CD4-positive, alpha-beta T cell treated with Interleukin-17A for 4 hours (primary cell): ENCODE results near the gene PACRG.

Experiments
- DNase-seq: peaks from one replicate; pipeline ENCODE4 v3.0.0-alpha.2; 2020; ENCODE audit warnings: mixed read lengths

The PACRG gene

DNA sequence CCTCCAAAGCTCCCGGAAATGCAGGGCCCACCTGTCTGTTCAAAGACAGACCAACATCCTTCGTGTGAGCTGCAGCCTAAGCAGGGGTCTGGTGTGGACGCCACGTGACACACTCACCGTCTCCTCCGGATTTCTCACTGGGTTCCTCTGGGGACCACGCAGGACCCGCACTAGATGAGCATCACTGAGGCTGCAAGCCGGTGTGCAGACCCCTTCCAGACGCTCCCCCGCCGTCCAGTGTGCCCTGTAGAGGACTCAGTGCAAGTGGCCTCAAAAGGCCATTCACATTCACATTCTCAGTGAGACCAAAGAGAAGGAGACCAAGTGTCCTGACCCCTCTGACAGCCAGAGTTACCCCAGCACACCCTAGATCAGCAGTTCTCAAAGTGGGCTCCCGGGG, 595.5 kb downstream of the PACRG start:
- no peak for DNase-seq

DNA sequence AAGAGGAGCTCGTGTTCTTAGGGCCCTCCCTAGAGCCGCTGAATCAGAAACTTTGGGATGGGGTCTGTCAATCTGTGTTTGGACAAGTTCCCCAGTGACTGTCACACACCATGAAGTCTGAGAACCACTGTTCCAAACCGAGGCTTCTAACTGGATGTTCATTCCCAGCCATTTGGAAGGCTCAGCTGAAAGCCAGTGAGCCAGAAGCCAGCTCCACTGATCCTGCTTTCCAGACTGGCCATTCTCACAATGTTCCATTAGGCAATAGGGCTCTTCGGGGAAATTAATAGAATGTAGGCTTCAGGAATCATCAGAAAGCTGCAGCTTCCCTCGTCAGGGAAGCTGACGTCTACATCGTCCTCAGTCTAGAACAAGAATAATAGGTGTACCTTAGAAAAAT, 595.9 kb downstream of the PACRG start:
- no peak for DNase-seq

GRCh38 chr6:163324326-163324687, 596.5 kb downstream of the PACRG start:
- DNase-seq = no peak

- no peak for DNase-seq
Observed at GRCh38 chr6:163324688-163325389, 597.1 kb downstream of the PACRG start.

DNA sequence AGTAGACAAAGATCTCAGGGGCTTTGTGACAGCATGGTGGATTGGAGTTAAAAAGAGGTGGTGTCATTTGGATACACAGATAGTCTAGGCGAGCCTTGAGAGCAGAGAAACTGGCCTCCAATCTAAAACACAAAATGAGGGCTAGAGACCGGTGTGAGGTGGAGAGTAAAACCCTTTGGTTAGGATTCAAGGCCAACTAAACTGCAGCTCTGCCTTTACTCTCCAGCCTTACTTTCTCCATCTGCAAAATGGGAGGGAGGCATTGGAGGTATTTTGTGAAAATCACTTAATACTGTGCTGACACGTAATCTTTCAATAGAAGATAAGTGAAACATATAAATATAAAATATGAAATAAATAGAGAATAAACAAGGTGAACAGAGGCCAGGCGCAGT, 597.6 kb downstream of the PACRG start:
- no peak for DNase-seq

- DNase-seq = no peak
Observed at GRCh38 chr6:163327165-163327880, 599.5 kb downstream of the PACRG start.

DNA sequence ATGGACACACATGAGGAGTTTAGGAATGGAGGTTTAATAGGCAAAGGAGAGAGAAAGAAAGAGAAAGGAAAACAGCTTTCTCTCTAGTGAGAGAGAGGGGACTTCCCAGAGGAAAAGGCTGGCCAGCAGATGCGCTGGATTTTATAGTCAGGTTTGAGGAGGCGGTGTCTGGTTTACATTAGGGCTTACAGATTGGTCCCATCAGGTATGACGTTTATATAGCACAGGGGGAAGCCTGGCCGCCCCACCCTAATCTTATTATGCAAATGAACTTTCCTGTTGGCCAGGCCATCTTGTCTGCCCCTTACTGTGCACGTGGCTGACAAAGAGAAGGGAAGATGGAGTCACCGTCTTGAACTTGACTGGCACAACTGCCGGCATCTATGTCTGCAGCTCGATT, 600.1 kb downstream of the PACRG start:
- DNase-seq = no peak

- no peak for DNase-seq
Observed at GRCh38 chr6:163328411-163328810, 600.6 kb downstream of the PACRG start.

- no peak for DNase-seq
Observed at GRCh38 chr6:163329991-163330390, 602.2 kb downstream of the PACRG start.

DNA sequence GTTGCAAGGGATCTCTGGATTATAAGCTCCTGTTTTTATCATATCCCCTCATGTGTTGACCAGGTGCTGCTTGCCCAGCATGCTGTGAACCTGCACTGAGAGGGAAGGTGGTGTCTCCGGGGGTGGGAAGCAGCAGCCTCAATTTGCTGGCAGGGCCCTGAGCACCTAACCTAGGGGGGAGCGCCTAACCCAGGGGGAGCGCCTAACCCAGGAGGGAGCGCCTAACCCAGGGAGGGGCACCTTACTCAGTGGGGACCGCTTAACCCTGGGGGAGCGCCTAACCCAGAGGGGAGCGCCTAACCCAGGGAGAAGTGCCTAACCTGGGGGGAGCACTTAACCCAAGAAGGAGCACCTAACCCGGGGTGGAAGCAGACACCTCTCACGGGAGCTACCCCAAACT, 603.5 kb downstream of the PACRG start:
- no peak for DNase-seq

DNA sequence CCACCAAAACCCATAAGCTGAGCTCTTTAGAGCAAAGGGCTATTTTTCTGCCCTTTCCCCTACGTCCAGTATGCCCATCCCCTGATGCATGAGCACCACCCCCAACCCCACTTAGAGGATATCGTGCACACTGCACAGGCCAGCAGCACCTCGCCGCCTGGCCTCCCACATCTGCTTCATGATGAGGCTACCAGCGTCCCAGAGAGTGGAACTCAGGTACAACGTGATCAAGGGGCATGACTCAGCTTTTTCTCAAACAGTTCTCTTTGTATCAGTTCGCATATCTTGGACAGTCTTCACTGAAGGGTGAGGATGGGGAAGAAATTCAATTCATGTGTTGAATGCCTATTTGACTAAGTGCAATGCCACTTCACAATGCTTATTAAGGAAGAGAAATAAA, 604.8 kb downstream of the PACRG start:
- DNase-seq = no peak

- no peak for DNase-seq
Observed at GRCh38 chr6:163333038-163333437, 605.3 kb downstream of the PACRG start.

DNA sequence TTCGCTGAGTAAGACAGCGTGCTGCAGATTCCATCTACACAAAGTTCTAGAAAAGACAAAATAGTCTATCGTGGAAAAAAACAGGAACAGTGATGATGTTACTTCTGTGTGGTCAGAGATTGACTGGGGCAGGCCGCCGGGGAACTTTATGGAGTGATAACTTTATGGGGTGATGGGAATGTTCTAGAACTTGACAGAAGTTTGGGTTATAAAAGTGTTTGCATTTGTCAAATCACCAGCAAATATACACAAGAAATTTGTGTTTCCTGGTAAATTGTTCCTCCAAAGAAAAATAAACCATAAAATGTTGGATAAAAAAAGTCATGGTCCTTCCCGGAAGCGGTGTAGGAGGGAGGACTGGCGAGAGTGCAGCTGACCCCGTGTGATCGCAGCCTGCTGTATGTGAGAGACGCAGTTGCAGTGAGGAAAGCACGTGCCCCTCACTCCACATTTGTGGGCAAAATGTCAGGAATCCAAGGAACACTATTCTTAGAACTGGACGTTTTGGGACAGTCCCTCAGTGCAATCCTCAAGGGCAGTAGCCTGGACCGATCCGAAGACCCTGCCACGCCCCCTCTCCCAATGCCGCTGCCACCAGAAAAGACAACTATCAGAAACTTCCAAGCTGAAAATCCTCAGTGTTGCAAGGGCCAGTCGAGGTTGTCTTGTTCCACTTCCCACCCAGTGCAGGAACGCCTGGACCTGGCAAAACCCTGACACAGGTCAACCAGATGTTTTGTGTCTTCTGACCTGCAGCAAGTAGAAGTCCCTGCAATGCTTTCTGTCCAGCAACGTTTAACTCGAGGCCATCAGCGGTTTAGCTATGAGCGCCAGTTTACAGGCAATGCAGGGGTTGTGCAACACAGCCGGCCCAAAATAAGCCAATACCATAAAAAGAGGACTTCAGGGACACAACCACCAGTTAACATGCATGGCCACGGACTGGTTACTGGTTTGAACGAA, 606.2 kb downstream of the PACRG start:
- DNase-seq = no peak

- DNase-seq = no peak
Observed at GRCh38 chr6:163335056-163335455, 607.3 kb downstream of the PACRG start.

- no peak for DNase-seq
Observed at GRCh38 chr6:163335671-163336545, 608.1 kb downstream of the PACRG start.

DNA sequence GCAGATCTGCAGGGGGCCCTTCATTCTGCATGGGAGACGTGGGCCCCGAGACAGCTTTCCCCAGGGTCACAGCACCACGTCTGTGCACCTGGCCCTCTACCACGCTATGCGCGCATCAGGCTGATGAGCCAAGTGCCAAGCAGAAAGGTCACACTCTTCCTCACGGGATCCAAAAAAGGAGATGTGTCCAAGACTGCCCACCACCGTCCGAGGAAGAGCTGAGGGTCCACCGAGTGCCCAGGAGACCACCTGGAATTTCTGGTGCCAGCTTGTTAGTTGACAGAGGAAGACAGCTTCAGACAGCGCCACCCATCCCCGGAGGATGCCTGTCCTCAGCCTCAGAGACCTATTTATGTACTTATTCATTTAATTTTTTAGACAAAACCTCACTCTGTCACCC, 609.2 kb downstream of the PACRG start:
- DNase-seq = no peak

- no peak for DNase-seq
Observed at GRCh38 chr6:163337958-163338357, 610.2 kb downstream of the PACRG start.

- DNase-seq = no peak
Observed at GRCh38 chr6:163338671-163339405, 611.1 kb downstream of the PACRG start.

GRCh38 chr6:163339466-163339865, 611.7 kb downstream of the PACRG start:
- no peak for DNase-seq

GRCh38 chr6:163340201-163340887, 612.6 kb downstream of the PACRG start:
- no peak for DNase-seq
